ENCODE measurements around the gene MBD3. TPM values are rescaled to one million over a fixed set of nuclear protein-coding genes. Genes with fewer than 3 reads are reported as not detected.
"Not testable (repeated sequence)": the region's sequence is repeated elsewhere in the genome, so short reads cannot be mapped to it uniquely, and the experiment has no call there.

The MBD3 gene
- total RNA-seq, 2 experiments from 2014 or later, result 34.3 to 35.2 TPM

GRCh38 chr19:1549332-1549945, 43.2 kb downstream of the MBD3 start:
- ATAC-seq (ENCODE audit: poor library complexity) (no peak), DNase-seq (no peak)
- Mint-ChIP-seq H3K36me3 (ENCODE audit: low read depth) (no peaks in the 10 kb centered on the region), H3K27ac (no peak overlapping the region), H3K4me1 (ENCODE audit: low read depth) (no peaks in the 10 kb centered on the region), H3K27me3 (peaks cover 29% of the 10 kb centered on the region), H3K9me3 (no peaks in the 10 kb centered on the region), H3K4me3 (no peak overlapping the region)
- CTCF ChIA-PET, result no interaction called here
- no peak for TF ChIP-seq CTCF (IDR thresholded peaks at IDR 0.05)
- no peak overlapping the region for H3K27ac ChIP-seq (ENCODE audit: low read depth in 1 of 2, low read length in 2 of 2)
- peaks cover 9% of the 10 kb centered on the region for H3K4me1 ChIP-seq (ENCODE audit: insufficient read depth, low read length)
- no peak overlapping the region for H3K4me3 ChIP-seq (ENCODE audit: low read length)
- peaks cover 0 to 9% of the 10 kb centered on the region in 2 experiments for H3K27me3 ChIP-seq (ENCODE audit: control insufficient read depth in 1 of 2, insufficient read depth in 2 of 2, low read length in 2 of 2)
- POLR2A ChIA-PET, result no interaction called here
- intact Hi-C loops (cut with DNase I, micrococcal nuclease), result loop anchor here (5.0 to 10.0 kb wide), 5 partner anchors 125 to 275 kb away; partner anchors contain the start of gene ATP8B3 (in 1 of the 2)
- H3K9me3 ChIP-seq (ENCODE audit: control insufficient read depth in 1 of 2, insufficient read depth in 1 of 2, low read length in 2 of 2), result no peaks in the 10 kb centered on the region
- H3K36me3 ChIP-seq (ENCODE audit: insufficient read depth, low read length), result no peaks in the 10 kb centered on the region

GRCh38 chr19:1540365-1540925, 52.2 kb downstream of the MBD3 start:
- Histone ChIP-seq H3K27ac (ENCODE audit: low read depth in 1 of 2, low read length in 2 of 2) (no peak overlapping the region), H3K4me1 (ENCODE audit: insufficient read depth, low read length) (peaks cover 5% of the 10 kb centered on the region), H3K36me3 (ENCODE audit: insufficient read depth, low read length) (no peaks in the 10 kb centered on the region), H3K4me3 (ENCODE audit: low read length) (no peak overlapping the region), H3K9me3 (ENCODE audit: control insufficient read depth in 1 of 2, insufficient read depth in 1 of 2, low read length in 2 of 2) (peaks cover 0 to 6% of the 10 kb centered on the region in 2 experiments), H3K27me3 (ENCODE audit: control insufficient read depth in 1 of 2, insufficient read depth in 2 of 2, low read length in 2 of 2) (peaks cover 19 to 27% of the 10 kb centered on the region in 2 experiments)
- no peak for DNase-seq
- H3K27ac Mint-ChIP-seq, result no peak overlapping the region
- no peaks in the 10 kb centered on the region for H3K9me3 Mint-ChIP-seq
- ChIA-PET POLR2A (no interaction called here), CTCF (no interaction called here)
- no peaks in the 10 kb centered on the region for H3K36me3 Mint-ChIP-seq (ENCODE audit: low read depth)
- peaks cover 35% of the 10 kb centered on the region for H3K27me3 Mint-ChIP-seq
- intact Hi-C loops (cut with DNase I, micrococcal nuclease), result loop anchor here (10.0 kb wide), 3 partner anchors 134 to 284 kb away; no protein-coding TSS in a partner anchor
- no peaks in the 10 kb centered on the region for H3K4me1 Mint-ChIP-seq (ENCODE audit: low read depth)
- no peak for TF ChIP-seq CTCF (IDR thresholded peaks at IDR 0.05)
- ATAC-seq (ENCODE audit: poor library complexity), result no peak
- H3K4me3 Mint-ChIP-seq, result no peak overlapping the region

GRCh38 chr19:1539749-1540148, 52.9 kb downstream of the MBD3 start:
- ATAC-seq (ENCODE audit: poor library complexity); DNase-seq; H3K4me3 Mint-ChIP-seq; H3K27ac ChIP-seq (ENCODE audit: low read depth in 1 of 2, low read length in 2 of 2); POLR2A ChIA-PET; H3K27ac Mint-ChIP-seq; H3K4me1 Mint-ChIP-seq (ENCODE audit: low read depth); H3K36me3 ChIP-seq (ENCODE audit: insufficient read depth, low read length); H3K9me3 Mint-ChIP-seq; CTCF ChIA-PET; H3K36me3 Mint-ChIP-seq (ENCODE audit: low read depth); H3K4me3 ChIP-seq (ENCODE audit: low read length); H3K4me1 ChIP-seq (ENCODE audit: insufficient read depth, low read length): not testable (repeated sequence)
- H3K27me3 Mint-ChIP-seq, result peaks cover 39% of the 10 kb centered on the region
- peaks cover 19 to 25% of the 10 kb centered on the region in 2 experiments for H3K27me3 ChIP-seq (ENCODE audit: control insufficient read depth in 1 of 2, insufficient read depth in 2 of 2, low read length in 2 of 2)
- peaks cover 0 to 13% of the 10 kb centered on the region in 2 experiments for H3K9me3 ChIP-seq (ENCODE audit: control insufficient read depth in 1 of 2, insufficient read depth in 1 of 2, low read length in 2 of 2)
- intact Hi-C loops (cut with DNase I, micrococcal nuclease), result loop anchor here (10.0 kb wide), 3 partner anchors 135 to 285 kb away; no protein-coding TSS in a partner anchor
